ENCODE results near the gene DCAF6.

The DCAF6 gene

GRCh38 chr1:168116327-168116799 is 179.9 kb downstream of the DCAF6 start:
- TF ChIP-seq TAF1 (IDR thresholded peaks at IDR 0.05; ENCODE audit: borderline replicate concordance, insufficient read depth, low read length) (no peak), POLR2AphosphoS5 (IDR thresholded peaks at IDR 0.05; ENCODE audit: low read depth, low read length) (no peak), FOXP2 (optimal IDR thresholded peaks at IDR 0.05; ENCODE audit: borderline replicate concordance, extremely low read depth, extremely low read length, insufficient read depth) (no peak), SIN3A (IDR thresholded peaks at IDR 0.05; ENCODE audit: borderline replicate concordance, insufficient read depth, low read length) (no peak), REST (IDR thresholded peaks at IDR 0.05; ENCODE audit: insufficient read depth in 1 of 2, low read depth in 2 of 2, low read length in 2 of 2) (no peak)

- no peak for TF ChIP-seq FOXP2 (optimal IDR thresholded peaks at IDR 0.05; ENCODE audit: borderline replicate concordance, extremely low read depth, extremely low read length, insufficient read depth)
- TF ChIP-seq SIN3A (IDR thresholded peaks at IDR 0.05; ENCODE audit: borderline replicate concordance, insufficient read depth, low read length): no peak
- no peak for TF ChIP-seq POLR2AphosphoS5 (IDR thresholded peaks at IDR 0.05; ENCODE audit: low read depth, low read length)
- no peak for TF ChIP-seq REST (IDR thresholded peaks at IDR 0.05; ENCODE audit: insufficient read depth in 1 of 2, low read depth in 2 of 2, low read length in 2 of 2)
- no peak for TF ChIP-seq TAF1 (IDR thresholded peaks at IDR 0.05; ENCODE audit: borderline replicate concordance, insufficient read depth, low read length)
These were observed 183.3 kb downstream of the DCAF6 start for GRCh38 chr1:168119750-168120149.

- TF ChIP-seq TAF1 (IDR thresholded peaks at IDR 0.05; ENCODE audit: borderline replicate concordance, insufficient read depth, low read length) (no peak), FOXP2 (optimal IDR thresholded peaks at IDR 0.05; ENCODE audit: borderline replicate concordance, extremely low read depth, extremely low read length, insufficient read depth) (no peak), SIN3A (IDR thresholded peaks at IDR 0.05; ENCODE audit: borderline replicate concordance, insufficient read depth, low read length) (no peak), REST (IDR thresholded peaks at IDR 0.05; ENCODE audit: insufficient read depth in 1 of 2, low read depth in 2 of 2, low read length in 2 of 2) (no peak), POLR2AphosphoS5 (IDR thresholded peaks at IDR 0.05; ENCODE audit: low read depth, low read length) (no peak)
These were observed 185.0 kb downstream of the DCAF6 start for GRCh38 chr1:168121401-168122011.

- no peak for TF ChIP-seq FOXP2 (optimal IDR thresholded peaks at IDR 0.05; ENCODE audit: borderline replicate concordance, extremely low read depth, extremely low read length, insufficient read depth)
- TF ChIP-seq TAF1 (IDR thresholded peaks at IDR 0.05; ENCODE audit: borderline replicate concordance, insufficient read depth, low read length): no peak
These were observed 188.6 kb downstream of the DCAF6 start for GRCh38 chr1:168125051-168125450.

Measured in PFSK-1 (cell line).